Liver (tissue), 9 donors: ENCODE results near the gene INSYN1. TPM values are rescaled to one million over a fixed set of nuclear protein-coding genes. Genes with fewer than 3 reads are reported as not detected.
A peak's percentile ranks its signal among the peaks of the same experiment; 100 is the strongest.

Source experiments
- DNase-seq: peaks from one replicate; pipeline ENCODE4 v3.0.0-alpha.2; 2017; ENCODE audit warnings: low spot score
- H3K27ac ChIP-seq, 2 donors: one replicate each; pipeline ENCODE4 v1.7.0; 2013; ENCODE audit warnings: inconsistent platforms in 2 of 2, low read length in 2 of 2, control low read depth in 1 of 2, low read depth in 1 of 2, mild to moderate bottlenecking in 1 of 2
- H3K27me3 ChIP-seq, 4 donors: one replicate each; pipeline versions ENCODE4 v1.6.1 to v1.7.0; 2013; ENCODE audit warnings: low read length in 3 of 4, inconsistent platforms in 1 of 4, mild to moderate bottlenecking in 1 of 4, moderate library complexity in 1 of 4; ENCODE audit not compliant: control insufficient read depth in 4 of 4, insufficient read depth in 4 of 4
- H3K36me3 ChIP-seq, 4 donors: one replicate each; pipeline versions ENCODE4 v1.6.1 to v1.7.0; 2013; ENCODE audit warnings: low read length in 3 of 4, mild to moderate bottlenecking in 3 of 4, low read depth in 1 of 4, moderate library complexity in 1 of 4; ENCODE audit not compliant: control insufficient read depth in 4 of 4, insufficient read depth in 3 of 4
- H3K4me1 ChIP-seq, 4 donors: one replicate each; pipeline versions ENCODE4 v1.6.1 to v1.7.0; 2013; ENCODE audit warnings: low read length in 3 of 4, mild to moderate bottlenecking in 3 of 4, moderate library complexity in 1 of 4; ENCODE audit not compliant: control insufficient read depth in 4 of 4, insufficient read depth in 4 of 4
- H3K4me3 ChIP-seq, 3 donors: one replicate each; pipeline versions ENCODE4 v1.6.1 to v1.7.0; 2013; ENCODE audit warnings: low read length in 3 of 3, control low read depth in 1 of 3, low read depth in 1 of 3, mild to moderate bottlenecking in 1 of 3
- H3K9ac ChIP-seq, 2 donors: one replicate each; pipeline ENCODE4 v1.7.0; 2013; ENCODE audit warnings: low read length in 2 of 2, mild to moderate bottlenecking in 2 of 2, moderate library complexity in 2 of 2, control low read depth in 1 of 2, low read depth in 1 of 2
- H3K9me3 ChIP-seq, 4 donors: one replicate each; pipeline versions ENCODE4 v1.6.1 to v1.7.0; 2013; ENCODE audit warnings: low read length in 3 of 4; ENCODE audit not compliant: control insufficient read depth in 4 of 4
- ATF3 ChIP-seq: IDR thresholded peaks from 2 replicates; pipeline ENCODE4 v1.6.1; 2016; ENCODE audit warnings: antibody characterized with exemption
- CTCF ChIP-seq: fragments of 150-350 bp; IDR thresholded peaks from 2 replicates; pipeline ENCODE4 v1.5.1; 2017; ENCODE audit warnings: improper control_type of control experiment, low read depth, low read length; ENCODE audit not compliant: missing input control
- EGR1 ChIP-seq, 2 donors: IDR thresholded peaks; 2 replicates each; pipeline ENCODE4 v1.6.1; 2016 to 2018; ENCODE audit warnings: antibody characterized with exemption in 2 of 2, low read depth in 2 of 2
- FOXA2 ChIP-seq: IDR thresholded peaks from 2 replicates; pipeline ENCODE4 v1.6.1; 2016; ENCODE audit warnings: antibody characterized with exemption
- GABPA ChIP-seq, 2 donors: IDR thresholded peaks in 1 of 2; conservative IDR thresholded peaks in 1 of 2; 2 replicates each; pipeline ENCODE4 v1.6.1; 2016; ENCODE audit warnings: antibody characterized with exemption in 2 of 2, mild to moderate bottlenecking in 1 of 2, moderate library complexity in 1 of 2
- HNF4A ChIP-seq, 2 donors: conservative IDR thresholded peaks; 2 replicates each; pipeline ENCODE4 v1.6.1; 2016; ENCODE audit warnings: antibody characterized with exemption in 2 of 2, mild to moderate bottlenecking in 2 of 2
- HNF4G ChIP-seq: IDR thresholded peaks from 2 replicates; pipeline ENCODE4 v1.6.1; 2016; ENCODE audit warnings: antibody characterized with exemption
- NR2F2 ChIP-seq: IDR thresholded peaks from 2 replicates; pipeline ENCODE4 v1.6.1; 2016; ENCODE audit warnings: antibody characterized with exemption
- RXRA ChIP-seq, 2 donors: IDR thresholded peaks; 2 replicates each; pipeline ENCODE4 v1.6.1; 2017 to 2018; ENCODE audit warnings: antibody characterized with exemption in 2 of 2, mild to moderate bottlenecking in 1 of 2
- SP1 ChIP-seq: IDR thresholded peaks from 2 replicates; pipeline ENCODE4 v1.6.1; 2018; ENCODE audit warnings: antibody characterized with exemption, mild to moderate bottlenecking
- YY1 ChIP-seq: IDR thresholded peaks from 2 replicates; pipeline ENCODE4 v1.6.1; 2016; ENCODE audit warnings: antibody characterized with exemption, mild to moderate bottlenecking
- WGBS: extraction: QIAGEN DNeasy Blood & Tissue Kit; methylation state at CpG from one replicate; pipeline ENCODE4 v1.1.7; 2013; 5-methylcytosine and 5-hydroxymethylcytosine counted together
- polyA plus RNA-seq, 2 donors: library from polyadenylated mRNA; stranded (reverse) in 1 of 2; unstranded in 1 of 2; fragments of 200-250 nt in 1 of 2; fragments of >200 nt in 1 of 2; fragmentation: Nextera tagmentation in 1 of 2; extraction: Ambion mirVana in 1 of 2; gene quantifications; one replicate each; pipeline versions ENCODE4 v1.2.1 to v1.2.3, GENCODE V29; 2013 to 2015
- total RNA-seq, 2 donors: library from RNA; depleted of rRNA; stranded (reverse); fragments of >200 nt; gene quantifications; one replicate each; pipeline ENCODE4 v1.2.3, GENCODE V29; 2014
- TF ChIP-seq, protein P1 (sequence below): IDR thresholded peaks from 2 replicates; pipeline ENCODE4 v1.6.1; 2016; ENCODE audit warnings: antibody characterized with exemption
- TF ChIP-seq, protein P2 (sequence below): IDR thresholded peaks from 2 replicates; pipeline ENCODE4 v1.6.1; 2016; ENCODE audit warnings: antibody characterized with exemption, mild to moderate bottlenecking
- donor health status: healthy.
- donor health status: healthy.
- donor health status: healthy.
- donor health status: healthy.
- donor health status: healthy.

Gene INSYN1
- total and polyA plus RNA-seq, 4 donors: 0.16 to 0.37 (median 0.25) TPM; not detected in 1

GRCh38 chr15:73687351-73687750 lies 65.8 kb downstream of the INSYN1 start (continued):
- TF ChIP-seq CTCF (no peak), ATF3 (no peak), HNF4G (no peak), SP1 (no peak)

- DNase-seq: no peak
- Histone ChIP-seq H3K9ac (no peak overlapping the region), H3K4me3 (no peak overlapping the region), H3K27ac (no peak overlapping the region), H3K4me1 (peaks cover 8 to 27% (median 21%) of the 10 kb centered on the region in 4 donors), H3K27me3 (no peaks in the 10 kb centered on the region), H3K9me3 (no peaks in the 10 kb centered on the region), H3K36me3 (peaks cover 0 to 3% (median 0%) of the 10 kb centered on the region in 4 donors)
- TF ChIP-seq CTCF: no peak
- TF ChIP-seq HNF4A (conservative IDR thresholded peaks at IDR 0.05): peak in 1 of 2 donors; percentile 12
- 50% methylated on average over 4 of the region's 4 CpGs for WGBS
Measured at GRCh38 chr15:73686781-73687256, 66.3 kb downstream of the INSYN1 start.

DNA sequence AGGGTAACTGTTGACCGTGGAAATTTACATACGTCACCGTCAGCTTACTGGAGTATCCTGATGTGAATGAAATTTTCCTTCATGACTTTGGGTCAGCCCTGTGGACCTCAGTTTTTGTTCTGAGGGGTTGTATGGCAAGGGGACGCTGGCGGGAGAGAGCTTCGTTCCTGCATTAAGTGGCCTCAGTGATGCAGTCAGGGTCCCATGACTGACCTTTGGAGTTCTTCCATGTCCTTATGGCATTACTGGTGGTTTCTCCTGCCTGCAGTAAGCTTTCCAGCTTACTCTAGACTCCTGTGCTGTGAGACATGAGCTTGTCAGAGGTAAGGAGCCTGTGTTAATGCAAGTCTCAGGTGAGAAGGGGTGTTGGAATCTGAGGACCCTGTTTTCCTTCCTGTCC lies 67.2 kb downstream of the INSYN1 start:
- TF ChIP-seq RXRA (IDR thresholded peaks at IDR 0.05) (no peak), NR2F2 (no peak), EGR1 (IDR thresholded peaks at IDR 0.05; ENCODE audit: low read depth in 2 of 2) (no peak), YY1 (no peak), FOXA2 (no peak), ATF3 (no peak), HNF4A (conservative IDR thresholded peaks at IDR 0.05) (no peak), HNF4G (no peak), CTCF (no peak), GABPA (IDR thresholded peaks at IDR 0.05 in 1 of 2, conservative IDR thresholded peaks at IDR 0.05 in 1 of 2) (no peak)
- TF ChIP-seq, protein P1, sequence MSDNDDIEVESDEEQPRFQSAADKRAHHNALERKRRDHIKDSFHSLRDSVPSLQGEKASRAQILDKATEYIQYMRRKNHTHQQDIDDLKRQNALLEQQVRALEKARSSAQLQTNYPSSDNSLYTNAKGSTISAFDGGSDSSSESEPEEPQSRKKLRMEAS: no peak
- TF ChIP-seq, protein P2, sequence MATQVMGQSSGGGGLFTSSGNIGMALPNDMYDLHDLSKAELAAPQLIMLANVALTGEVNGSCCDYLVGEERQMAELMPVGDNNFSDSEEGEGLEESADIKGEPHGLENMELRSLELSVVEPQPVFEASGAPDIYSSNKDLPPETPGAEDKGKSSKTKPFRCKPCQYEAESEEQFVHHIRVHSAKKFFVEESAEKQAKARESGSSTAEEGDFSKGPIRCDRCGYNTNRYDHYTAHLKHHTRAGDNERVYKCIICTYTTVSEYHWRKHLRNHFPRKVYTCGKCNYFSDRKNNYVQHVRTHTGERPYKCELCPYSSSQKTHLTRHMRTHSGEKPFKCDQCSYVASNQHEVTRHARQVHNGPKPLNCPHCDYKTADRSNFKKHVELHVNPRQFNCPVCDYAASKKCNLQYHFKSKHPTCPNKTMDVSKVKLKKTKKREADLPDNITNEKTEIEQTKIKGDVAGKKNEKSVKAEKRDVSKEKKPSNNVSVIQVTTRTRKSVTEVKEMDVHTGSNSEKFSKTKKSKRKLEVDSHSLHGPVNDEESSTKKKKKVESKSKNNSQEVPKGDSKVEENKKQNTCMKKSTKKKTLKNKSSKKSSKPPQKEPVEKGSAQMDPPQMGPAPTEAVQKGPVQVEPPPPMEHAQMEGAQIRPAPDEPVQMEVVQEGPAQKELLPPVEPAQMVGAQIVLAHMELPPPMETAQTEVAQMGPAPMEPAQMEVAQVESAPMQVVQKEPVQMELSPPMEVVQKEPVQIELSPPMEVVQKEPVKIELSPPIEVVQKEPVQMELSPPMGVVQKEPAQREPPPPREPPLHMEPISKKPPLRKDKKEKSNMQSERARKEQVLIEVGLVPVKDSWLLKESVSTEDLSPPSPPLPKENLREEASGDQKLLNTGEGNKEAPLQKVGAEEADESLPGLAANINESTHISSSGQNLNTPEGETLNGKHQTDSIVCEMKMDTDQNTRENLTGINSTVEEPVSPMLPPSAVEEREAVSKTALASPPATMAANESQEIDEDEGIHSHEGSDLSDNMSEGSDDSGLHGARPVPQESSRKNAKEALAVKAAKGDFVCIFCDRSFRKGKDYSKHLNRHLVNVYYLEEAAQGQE: no peak
- Histone ChIP-seq H3K27ac (peak overlapping the region in 1 of 2 donors; percentile 24), H3K36me3 (peaks cover 0 to 3% (median 0%) of the 10 kb centered on the region in 4 donors), H3K27me3 (no peaks in the 10 kb centered on the region), H3K4me1 (peaks cover 8 to 27% (median 19%) of the 10 kb centered on the region in 4 donors), H3K9ac (no peak overlapping the region), H3K4me3 (no peak overlapping the region), H3K9me3 (no peaks in the 10 kb centered on the region)
- DNase-seq: no peak
- 84% methylated on average over 6 of the region's 6 CpGs for WGBS
